ENCODE results near the gene TARP.

Gene TARP

DNA sequence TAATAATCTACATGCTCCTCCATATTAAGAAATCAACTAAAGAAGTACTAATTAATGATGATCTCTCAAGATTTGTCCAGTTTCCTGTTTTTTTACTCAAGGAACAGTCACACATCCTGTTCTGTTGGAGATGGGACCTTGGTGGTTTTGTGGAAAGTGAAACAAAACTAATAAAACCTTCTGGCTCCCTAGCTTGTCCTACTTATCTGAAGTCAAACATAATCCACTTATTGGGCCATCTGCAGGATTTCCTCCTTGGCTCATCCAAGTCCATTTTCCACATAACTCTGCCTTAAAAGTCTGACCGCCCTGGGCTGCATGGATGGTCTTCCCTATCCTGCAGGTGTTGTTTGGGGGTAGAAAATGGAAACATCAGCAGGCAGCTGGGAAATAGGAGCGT is 39.4 kb upstream of the TARP start:
- no peaks in the 10 kb centered on the region for H3K36me3 ChIP-seq (ENCODE audit: control insufficient read depth in 2 of 2, insufficient read depth in 1 of 2, low read length in 2 of 2)
- H3K9me3 ChIP-seq (ENCODE audit: control insufficient read depth, insufficient read depth, low read depth, low read length) = no peaks in the 10 kb centered on the region
- CTCF ChIA-PET = interaction anchor here (4.9 kb wide), 1 partner anchor 97 kb away, joined by 26 read pairs; no protein-coding TSS in a partner anchor
- no peak overlapping the region for H3K4me3 ChIP-seq (ENCODE audit: low read depth, low read length)
- no peak overlapping the region for H3K27ac ChIP-seq (ENCODE audit: extremely low read depth, low read depth, low read length)
- no peak for TF ChIP-seq ZSCAN16 (tag by site-specific recombination; IDR thresholded peaks at IDR 0.05)
- no peak for TF ChIP-seq ZNF169 (tag by site-specific recombination; IDR thresholded peaks at IDR 0.05)
- no peak for TF ChIP-seq SP2 (tag by site-specific recombination; IDR thresholded peaks at IDR 0.05)
- TF ChIP-seq KLF17 (tag by site-specific recombination; IDR thresholded peaks at IDR 0.05) = no peak
- no peak for TF ChIP-seq ZXDB (tag by site-specific recombination; IDR thresholded peaks at IDR 0.05)
- POLR2A ChIA-PET = no interaction called here
- peaks cover 6% of the 10 kb centered on the region for H3K4me1 ChIP-seq (ENCODE audit: control insufficient read depth, insufficient read depth, low read length)

DNA sequence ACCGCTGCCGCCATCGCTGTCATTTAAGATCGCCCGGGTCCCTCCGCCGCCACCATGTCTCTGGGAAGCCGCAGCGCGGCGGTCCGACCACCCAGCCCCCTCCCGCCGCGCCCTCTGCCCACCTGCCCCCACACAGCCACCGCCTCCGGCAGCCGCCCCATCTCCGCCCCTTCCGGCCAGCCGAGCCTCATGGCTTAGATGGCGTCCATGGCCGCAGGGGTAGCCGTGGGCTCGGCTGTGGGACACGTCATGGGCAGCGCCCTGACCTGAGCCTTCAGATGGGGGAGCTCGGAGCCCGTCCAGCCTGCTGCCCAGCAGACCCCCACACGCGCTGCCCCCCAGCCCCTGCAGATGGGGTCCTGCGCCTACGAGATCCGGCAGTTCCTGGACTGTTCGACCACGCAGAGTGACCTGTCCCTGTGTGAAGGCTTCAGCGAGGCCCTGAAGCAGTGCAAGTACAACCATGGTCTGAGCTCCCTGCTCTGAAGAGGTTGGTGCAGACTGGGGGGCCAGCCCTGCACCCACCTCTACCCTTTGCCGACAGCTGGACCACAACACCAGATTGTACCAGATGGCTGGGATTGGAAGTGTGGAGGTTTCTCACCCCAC is 38.0 kb upstream of the TARP start:
- Histone ChIP-seq H3K4me3 (ENCODE audit: low read depth, low read length) (peak overlapping the region; percentile 47), H3K36me3 (ENCODE audit: control insufficient read depth in 2 of 2, insufficient read depth in 1 of 2, low read length in 2 of 2) (no peaks in the 10 kb centered on the region), H3K4me1 (ENCODE audit: control insufficient read depth, insufficient read depth, low read length) (peaks cover 6% of the 10 kb centered on the region), H3K9me3 (ENCODE audit: control insufficient read depth, insufficient read depth, low read depth, low read length) (no peaks in the 10 kb centered on the region), H3K27ac (ENCODE audit: extremely low read depth, low read depth, low read length) (no peak overlapping the region; the same call in 1 of the 2 replicates)
- POLR2A ChIA-PET = interaction anchor here (0.7 kb wide), 1 partner anchor 59 kb away, joined by 4 read pairs; no protein-coding TSS in a partner anchor
- CTCF ChIA-PET = interaction anchor here (0.6 to 4.9 kb wide), 7 partner anchors 15 to 120 kb away, joined by 3 to 26 read pairs (median 5); no protein-coding TSS in a partner anchor
- TF ChIP-seq ZNF837 (tag by site-specific recombination; IDR thresholded peaks at IDR 0.05) = no peak
- peak; percentile 64 for TF ChIP-seq SP3 (tag by site-specific recombination; IDR thresholded peaks at IDR 0.05)
- no peak for TF ChIP-seq ZNF76 (tag by site-specific recombination; IDR thresholded peaks at IDR 0.05; ENCODE audit: borderline replicate concordance, low read depth)
- TF ChIP-seq OVOL3 (tag by site-specific recombination; IDR thresholded peaks at IDR 0.05) = no peak
- TF ChIP-seq ZNF548 (tag by site-specific recombination; IDR thresholded peaks at IDR 0.05) = no peak
- peak; percentile 79 for TF ChIP-seq ZFHX2 (tag by site-specific recombination; conservative IDR thresholded peaks at IDR 0.05)
- TF ChIP-seq ZNF274 (IDR thresholded peaks at IDR 0.05; ENCODE audit: low read length) = no peak
- TF ChIP-seq ZNF274 (tag by site-specific recombination; IDR thresholded peaks at IDR 0.05; ENCODE audit: borderline replicate concordance) = no peak
- TF ChIP-seq ZNF776 (tag by site-specific recombination; IDR thresholded peaks at IDR 0.05; ENCODE audit: borderline replicate concordance) = no peak
- TF ChIP-seq PRDM6 (tag by site-specific recombination; IDR thresholded peaks at IDR 0.05) = no peak
- TF ChIP-seq MYNN (tag by site-specific recombination; IDR thresholded peaks at IDR 0.05; ENCODE audit: borderline replicate concordance) = no peak
- peak; percentile 45; the same call in 1 of the 2 replicates for TF ChIP-seq KLF9 (tag by site-specific recombination; IDR thresholded peaks at IDR 0.05; ENCODE audit: low read depth)
- TF ChIP-seq ZBTB11 (tag by site-specific recombination; conservative IDR thresholded peaks at IDR 0.05; ENCODE audit: low read depth) = no peak
- TF ChIP-seq PRDM1 (tag by site-specific recombination; IDR thresholded peaks at IDR 0.05) = no peak
- 0 out of 2 replicates have a peak, but pooled peaks have one; percentile 21 for TF ChIP-seq KLF16 (tag by site-specific recombination; IDR thresholded peaks at IDR 0.05)
- TF ChIP-seq, protein P1, sequence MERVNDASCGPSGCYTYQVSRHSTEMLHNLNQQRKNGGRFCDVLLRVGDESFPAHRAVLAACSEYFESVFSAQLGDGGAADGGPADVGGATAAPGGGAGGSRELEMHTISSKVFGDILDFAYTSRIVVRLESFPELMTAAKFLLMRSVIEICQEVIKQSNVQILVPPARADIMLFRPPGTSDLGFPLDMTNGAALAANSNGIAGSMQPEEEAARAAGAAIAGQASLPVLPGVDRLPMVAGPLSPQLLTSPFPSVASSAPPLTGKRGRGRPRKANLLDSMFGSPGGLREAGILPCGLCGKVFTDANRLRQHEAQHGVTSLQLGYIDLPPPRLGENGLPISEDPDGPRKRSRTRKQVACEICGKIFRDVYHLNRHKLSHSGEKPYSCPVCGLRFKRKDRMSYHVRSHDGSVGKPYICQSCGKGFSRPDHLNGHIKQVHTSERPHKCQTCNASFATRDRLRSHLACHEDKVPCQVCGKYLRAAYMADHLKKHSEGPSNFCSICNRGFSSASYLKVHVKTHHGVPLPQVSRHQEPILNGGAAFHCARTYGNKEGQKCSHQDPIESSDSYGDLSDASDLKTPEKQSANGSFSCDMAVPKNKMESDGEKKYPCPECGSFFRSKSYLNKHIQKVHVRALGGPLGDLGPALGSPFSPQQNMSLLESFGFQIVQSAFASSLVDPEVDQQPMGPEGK (tag by site-specific recombination; IDR thresholded peaks at IDR 0.05) = peak; percentile 72
- no peak for TF ChIP-seq ZNF501 (tag by site-specific recombination; IDR thresholded peaks at IDR 0.05)
- no peak for TF ChIP-seq ZNF48 (tag by site-specific recombination; IDR thresholded peaks at IDR 0.05)
- no peak for TF ChIP-seq ZNF138 (tag by site-specific recombination; IDR thresholded peaks at IDR 0.05; ENCODE audit: borderline replicate concordance)
- TF ChIP-seq SETDB1 (IDR thresholded peaks at IDR 0.05; ENCODE audit: insufficient read length, low read length) = no peak
- TF ChIP-seq ZNF324 (tag by site-specific recombination; IDR thresholded peaks at IDR 0.05) = no peak
- no peak for TF ChIP-seq ZNF660 (tag by site-specific recombination; IDR thresholded peaks at IDR 0.05)
- no peak for TF ChIP-seq ZNF670 (tag by site-specific recombination; IDR thresholded peaks at IDR 0.05; ENCODE audit: low read depth)
